PC-9 (cell line): ENCODE measurements around the gene NCOR2. TPM values are rescaled to one million over a fixed set of nuclear protein-coding genes. Genes with fewer than 3 reads are reported as not detected.

Experiments used
- BruUV-seq: library from RNA; stranded (reverse); fragments of 400-500 nt; replicated peaks from 2 replicates; lab custom pipeline; 2021; lab: Mats Ljungman, UMichigan
- CTCF ChIA-PET: fragments of 300-600 bp; sonication (Branson Sonifier 250); formaldehyde crosslinking; loops from one replicate; lab custom pipeline; 2022; ENCODE audit warnings: antibody characterized with exemption; lab: Charles Lee
- POLR2A ChIA-PET: fragments of 300-600 bp; sonication (Branson Sonifier 250); formaldehyde crosslinking; loops from one replicate; lab custom pipeline; 2022; ENCODE audit warnings: antibody characterized with exemption; ENCODE audit not compliant: unreplicated experiment; lab: Charles Lee
- DNase-seq, 2 experiments: peaks; one replicate each; pipeline versions ENCODE4 v3.0.0 to v3.0.0-alpha.2; 2015 to 2022; ENCODE audit warnings: mixed read lengths in 1 of 2
- H2AFZ ChIP-seq: fragments of 200-600 bp; sonication (generic); 2 replicates; pipeline ENCODE4 v1.8.1; 2017; ENCODE audit warnings: antibody characterized with exemption
- H3F3A ChIP-seq: fragments of 200-600 bp; sonication (generic); 2 replicates; pipeline ENCODE4 v1.8.1; 2017; ENCODE audit warnings: antibody characterized with exemption, mild to moderate bottlenecking, low read depth; ENCODE audit not compliant: insufficient read depth
- H3K27ac ChIP-seq: fragments of 200-600 bp; sonication (generic); 2 replicates; pipeline ENCODE4 v1.6.1; 2016; ENCODE audit warnings: mixed run types
- H3K27me3 ChIP-seq: fragments of 200-600 bp; sonication (generic); 2 replicates; pipeline ENCODE4 v1.6.1; 2016; ENCODE audit warnings: low read depth, mixed run types; ENCODE audit not compliant: insufficient read depth
- H3K36me3 ChIP-seq: fragments of 200-600 bp; sonication (generic); 2 replicates; pipeline ENCODE4 v1.6.1; 2016; ENCODE audit warnings: low read depth, mixed run types
- H3K4me1 ChIP-seq: fragments of 200-600 bp; sonication (generic); replicated peaks from 2 replicates; pipeline ENCODE4 v1.6.1; 2016; ENCODE audit warnings: mixed run types; ENCODE audit not compliant: insufficient read depth
- H3K4me2 ChIP-seq: fragments of 200-600 bp; sonication (generic); 2 replicates; pipeline ENCODE4 v1.6.1; 2017; ENCODE audit warnings: mixed run types
- H3K4me3 ChIP-seq: fragments of 200-600 bp; sonication (generic); 2 replicates; pipeline ENCODE4 v1.6.1; 2016; ENCODE audit warnings: mixed run types
- H3K79me2 ChIP-seq: fragments of 200-600 bp; sonication (generic); 2 replicates; pipeline ENCODE4 v1.6.1; 2017; ENCODE audit warnings: low read depth, mixed run types
- H3K9me2 ChIP-seq: fragments of 200-600 bp; sonication (generic); 2 replicates; pipeline ENCODE4 v1.8.1; 2017; ENCODE audit warnings: mild to moderate bottlenecking; ENCODE audit not compliant: insufficient read depth
- H3K9me3 ChIP-seq: fragments of 200-600 bp; sonication (generic); 2 replicates; pipeline ENCODE4 v1.8.1; 2016; ENCODE audit warnings: low read depth; ENCODE audit not compliant: insufficient read depth
- H4K20me1 ChIP-seq: fragments of 200-600 bp; sonication (generic); 2 replicates; pipeline ENCODE4 v1.8.1; 2017; ENCODE audit not compliant: insufficient read depth
- CTCF ChIP-seq: fragments of 200-600 bp; sonication (generic); conservative IDR thresholded peaks from 2 replicates; pipeline ENCODE4 v1.6.1; 2017; ENCODE audit warnings: mixed run types, antibody characterized with exemption, mild to moderate bottlenecking, moderate library complexity
- EZH2 ChIP-seq: fragments of 200-600 bp; sonication (generic); IDR thresholded peaks from 2 replicates; pipeline ENCODE4 v1.8.0; 2017; ENCODE audit warnings: antibody characterized with exemption, low read depth
- intact Hi-C: fragments of 100-400 bp; cut with micrococcal nuclease; formaldehyde crosslinking; loops from one replicate; pipeline ENCODE4 v1.10.0; 2022; ENCODE audit not compliant: unreplicated experiment
- total RNA-seq: library from RNA; stranded (reverse); gene quantifications from 2 replicates; pipeline ENCODE4 v1.2.3, GENCODE V29; 2021

The NCOR2 gene
- total RNA-seq, 1 experiment from 2014 or later, result 319 TPM

GRCh38 chr12:124594851-124595250 lies 27.4 kb upstream of the NCOR2 start:
- intact Hi-C loops, result no loop called here
- Histone ChIP-seq H3K4me2 (no peak overlapping the region), H3K27ac (no peak overlapping the region), H3K36me3 (no peaks in the 10 kb centered on the region), H3K4me1 (peaks cover 29% of the 10 kb centered on the region), H3F3A (peaks cover 14% of the 10 kb centered on the region; the same call in 1 of the 2 replicates), H3K9me2 (no peaks in the 10 kb centered on the region), H3K4me3 (no peak overlapping the region), H3K79me2 (no peaks in the 10 kb centered on the region), H3K9me3 (no peaks in the 10 kb centered on the region), H4K20me1 (no peaks in the 10 kb centered on the region), H2AFZ (no peak overlapping the region), H3K27me3 (no peaks in the 10 kb centered on the region)
- ChIA-PET POLR2A (no interaction called here), CTCF (interaction anchor here (0.6 kb wide), 1 partner anchor 54 kb away, joined by 6 read pairs; no protein-coding TSS in a partner anchor)
- BruUV-seq, result no TSS peak
- TF ChIP-seq EZH2 (no peak), CTCF (no peak)
- no peak for DNase-seq

GRCh38 chr12:124593851-124594401 lies 26.5 kb upstream of the NCOR2 start:
- ChIA-PET CTCF (no interaction called here), POLR2A (no interaction called here)
- Histone ChIP-seq H3K4me2 (no peak overlapping the region), H3K4me3 (no peak overlapping the region), H3K36me3 (no peaks in the 10 kb centered on the region), H2AFZ (no peak overlapping the region), H4K20me1 (no peaks in the 10 kb centered on the region), H3K27me3 (no peaks in the 10 kb centered on the region), H3K27ac (no peak overlapping the region), H3F3A (peaks cover 6% of the 10 kb centered on the region; the same call in 1 of the 2 replicates), H3K79me2 (no peaks in the 10 kb centered on the region), H3K9me3 (no peaks in the 10 kb centered on the region), H3K9me2 (no peaks in the 10 kb centered on the region), H3K4me1 (peaks cover 20% of the 10 kb centered on the region)
- BruUV-seq, result no TSS peak
- TF ChIP-seq EZH2 (no peak), CTCF (no peak)
- DNase-seq, result no peak
- intact Hi-C loops, result no loop called here

GRCh38 chr12:124593176-124593575 lies 25.8 kb upstream of the NCOR2 start:
- no peaks in the 10 kb centered on the region for H3F3A ChIP-seq
- intact Hi-C loops, result no loop called here
- TF ChIP-seq EZH2 (no peak), CTCF (no peak)
- no peak overlapping the region for H3K4me3 ChIP-seq
- no peak overlapping the region for H2AFZ ChIP-seq
- ChIA-PET CTCF (no interaction called here), POLR2A (no interaction called here)
- no peak overlapping the region for H3K27ac ChIP-seq
- H3K79me2 ChIP-seq, result no peaks in the 10 kb centered on the region
- DNase-seq, result no peak
- no peaks in the 10 kb centered on the region for H3K9me2 ChIP-seq
- H3K4me2 ChIP-seq, result no peak overlapping the region
- peaks cover 14% of the 10 kb centered on the region for H3K4me1 ChIP-seq
- no peaks in the 10 kb centered on the region for H3K36me3 ChIP-seq
- no peaks in the 10 kb centered on the region for H3K27me3 ChIP-seq
- BruUV-seq, result no TSS peak
- no peaks in the 10 kb centered on the region for H3K9me3 ChIP-seq
- H4K20me1 ChIP-seq, result no peaks in the 10 kb centered on the region
